ENCODE data around the gene RTN1.
A peak's percentile ranks its signal among the peaks of the same experiment; 100 is the strongest.

RTN1 gene

GRCh38 chr14:59629444-59630287, 240.9 kb downstream of the RTN1 start:
- no peak for DNase-seq (ENCODE audit: low read depth)

GRCh38 chr14:59627011-59627520, 243.5 kb downstream of the RTN1 start:
- DNase-seq (ENCODE audit: low read depth): no peak

GRCh38 chr14:59622631-59623030, 247.9 kb downstream of the RTN1 start:
- no peak for DNase-seq (ENCODE audit: low read depth)

- DNase-seq (ENCODE audit: low read depth): no peak
Measured at GRCh38 chr14:59619061-59619460, 251.5 kb downstream of the RTN1 start.

GRCh38 chr14:59601056-59601455, 269.5 kb downstream of the RTN1 start:
- no peak for DNase-seq (ENCODE audit: low read depth)

GRCh38 chr14:59600211-59600945, 270.2 kb downstream of the RTN1 start:
- no peak for DNase-seq (ENCODE audit: low read depth)

- DNase-seq (ENCODE audit: low read depth): no peak
Measured at GRCh38 chr14:59595071-59595470, 275.5 kb downstream of the RTN1 start.

- no peak for DNase-seq (ENCODE audit: low read depth)
Measured at GRCh38 chr14:59591641-59592370, 278.8 kb downstream of the RTN1 start.

GRCh38 chr14:59588101-59588500, 282.5 kb downstream of the RTN1 start:
- no peak for DNase-seq (ENCODE audit: low read depth)

GRCh38 chr14:59585891-59586554, 284.6 kb downstream of the RTN1 start:
- no peak for DNase-seq (ENCODE audit: low read depth)

- DNase-seq (ENCODE audit: low read depth): no peak
Measured at GRCh38 chr14:59583755-59584154, 286.8 kb downstream of the RTN1 start.

GRCh38 chr14:59582845-59583509, 287.6 kb downstream of the RTN1 start:
- no peak for DNase-seq (ENCODE audit: low read depth)

GRCh38 chr14:59582161-59582560, 288.4 kb downstream of the RTN1 start:
- no peak for DNase-seq (ENCODE audit: low read depth)

- DNase-seq (ENCODE audit: low read depth): no peak
Measured at GRCh38 chr14:59580911-59581310, 289.7 kb downstream of the RTN1 start.

- DNase-seq (ENCODE audit: low read depth): peak; percentile 61
Measured at GRCh38 chr14:59576332-59577294, 294.0 kb downstream of the RTN1 start, which contains the start of gene CCDC175. Gene CCDC175 (minus strand): TSS chr14:59576812. CDS start chr14:59576775, 37 bp downstream.

GRCh38 chr14:59570122-59570521, 300.5 kb downstream of the RTN1 start:
- DNase-seq (ENCODE audit: low read depth): no peak

- no peak for DNase-seq (ENCODE audit: low read depth)
Measured at GRCh38 chr14:59566725-59567124, 303.9 kb downstream of the RTN1 start.

GRCh38 chr14:59566296-59566695, 304.3 kb downstream of the RTN1 start:
- DNase-seq (ENCODE audit: low read depth): no peak

- DNase-seq (ENCODE audit: low read depth): no peak
Measured at GRCh38 chr14:59565087-59565486, 305.5 kb downstream of the RTN1 start.

- no peak for DNase-seq (ENCODE audit: low read depth)
Measured at GRCh38 chr14:59564366-59564765, 306.2 kb downstream of the RTN1 start.
